Measurements from ENCODE around the gene BAZ1B. TPM values are rescaled to one million over a fixed set of nuclear protein-coding genes. Genes with fewer than 3 reads are reported as not detected.
"Not testable (repeated sequence)": the region's sequence is repeated elsewhere in the genome, so short reads cannot be mapped to it uniquely, and the experiment has no call there.

The BAZ1B gene
- total RNA-seq, 1 donor from 2014 or later = 80.7 TPM

- no peak for TF ChIP-seq CTCF (IDR thresholded peaks at IDR 0.05)
- Mint-ChIP-seq H3K4me1 (ENCODE audit: unreplicated experiment) (no peaks in the 10 kb centered on the region), H3K27me3 (ENCODE audit: unreplicated experiment) (no peaks in the 10 kb centered on the region), H3K9me3 (ENCODE audit: unreplicated experiment) (no peaks in the 10 kb centered on the region), H3K4me3 (ENCODE audit: unreplicated experiment) (no peak overlapping the region), H3K36me3 (ENCODE audit: unreplicated experiment) (peaks cover 41% of the 10 kb centered on the region), H3K27ac (ENCODE audit: unreplicated experiment) (no peak overlapping the region)
- DNase-seq (ENCODE audit: extremely low spot score, unreplicated experiment) = no peak
Observed at GRCh38 chr7:73537051-73537450, 15.0 kb upstream of the BAZ1B start.

- Mint-ChIP-seq H3K27me3 (ENCODE audit: unreplicated experiment) (no peaks in the 10 kb centered on the region), H3K4me3 (ENCODE audit: unreplicated experiment) (no peak overlapping the region), H3K27ac (ENCODE audit: unreplicated experiment) (peak overlapping the region; percentile 52), H3K36me3 (ENCODE audit: unreplicated experiment) (peaks cover 37% of the 10 kb centered on the region), H3K9me3 (ENCODE audit: unreplicated experiment) (no peaks in the 10 kb centered on the region), H3K4me1 (ENCODE audit: unreplicated experiment) (no peaks in the 10 kb centered on the region)
- no peak for DNase-seq (ENCODE audit: extremely low spot score, unreplicated experiment)
- TF ChIP-seq CTCF (IDR thresholded peaks at IDR 0.05) = no peak
Observed at GRCh38 chr7:73536479-73536878, 14.4 kb upstream of the BAZ1B start.

DNA sequence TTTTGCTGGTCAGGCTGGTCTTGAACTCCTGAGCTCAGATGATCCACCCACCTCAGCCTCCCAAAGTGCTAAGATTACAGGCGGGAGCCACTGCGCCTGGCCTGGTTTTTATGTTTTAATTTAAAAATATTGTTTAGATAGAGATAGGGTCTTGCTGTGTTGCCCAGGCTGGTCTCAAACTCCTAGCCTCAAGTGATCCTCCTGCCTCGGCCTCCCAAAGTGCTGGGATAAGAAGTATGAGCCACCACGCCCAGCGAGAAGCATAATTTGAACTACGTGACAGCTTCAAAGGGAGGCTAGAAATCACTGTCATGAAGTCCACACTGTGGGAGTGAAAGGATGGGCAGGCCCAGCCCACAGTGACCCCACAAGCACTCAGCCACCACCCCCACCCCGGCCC is 13.8 kb upstream of the BAZ1B start:
- H3K27ac Mint-ChIP-seq (ENCODE audit: unreplicated experiment); H3K4me3 Mint-ChIP-seq (ENCODE audit: unreplicated experiment); H3K27me3 Mint-ChIP-seq (ENCODE audit: unreplicated experiment); DNase-seq (ENCODE audit: extremely low spot score, unreplicated experiment); H3K9me3 Mint-ChIP-seq (ENCODE audit: unreplicated experiment); H3K4me1 Mint-ChIP-seq (ENCODE audit: unreplicated experiment): not testable (repeated sequence)
- peaks cover 33% of the 10 kb centered on the region for H3K36me3 Mint-ChIP-seq (ENCODE audit: unreplicated experiment)

- Mint-ChIP-seq H3K9me3 (ENCODE audit: unreplicated experiment) (no peaks in the 10 kb centered on the region), H3K36me3 (ENCODE audit: unreplicated experiment) (peaks cover 26% of the 10 kb centered on the region), H3K4me3 (ENCODE audit: unreplicated experiment) (no peak overlapping the region), H3K27me3 (ENCODE audit: unreplicated experiment) (no peaks in the 10 kb centered on the region), H3K27ac (ENCODE audit: unreplicated experiment) (no peak overlapping the region), H3K4me1 (ENCODE audit: unreplicated experiment) (no peaks in the 10 kb centered on the region)
- TF ChIP-seq CTCF (IDR thresholded peaks at IDR 0.05) = no peak
- DNase-seq (ENCODE audit: extremely low spot score, unreplicated experiment) = no peak
Observed at GRCh38 chr7:73533742-73534141, 11.6 kb upstream of the BAZ1B start.

DNA sequence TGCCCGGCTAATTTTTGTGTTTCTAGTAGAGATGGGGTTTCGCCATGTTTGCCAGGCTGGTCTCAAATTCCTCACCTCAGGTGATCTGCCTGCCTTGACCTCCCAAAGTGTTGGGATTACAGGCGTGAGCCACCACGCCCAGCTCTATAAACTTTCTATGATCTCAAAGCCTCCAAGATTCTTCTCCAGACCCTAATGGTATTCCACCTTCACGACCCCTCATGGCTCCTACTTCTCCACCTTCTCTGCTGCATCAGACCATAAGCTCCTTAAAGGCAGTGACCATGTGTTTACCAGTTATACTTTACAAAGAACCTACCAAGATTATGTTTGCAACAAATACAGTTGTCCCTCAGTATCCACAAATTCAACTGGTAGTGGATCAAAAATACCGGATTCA is 10.1 kb upstream of the BAZ1B start:
- DNase-seq (ENCODE audit: extremely low spot score, unreplicated experiment) = no peak
- Mint-ChIP-seq H3K27ac (ENCODE audit: unreplicated experiment) (no peak overlapping the region), H3K27me3 (ENCODE audit: unreplicated experiment) (no peaks in the 10 kb centered on the region), H3K9me3 (ENCODE audit: unreplicated experiment) (no peaks in the 10 kb centered on the region), H3K4me3 (ENCODE audit: unreplicated experiment) (no peak overlapping the region), H3K4me1 (ENCODE audit: unreplicated experiment) (peaks cover 4% of the 10 kb centered on the region), H3K36me3 (ENCODE audit: unreplicated experiment) (peaks cover 16% of the 10 kb centered on the region)
- no peak for TF ChIP-seq CTCF (IDR thresholded peaks at IDR 0.05)

DNA sequence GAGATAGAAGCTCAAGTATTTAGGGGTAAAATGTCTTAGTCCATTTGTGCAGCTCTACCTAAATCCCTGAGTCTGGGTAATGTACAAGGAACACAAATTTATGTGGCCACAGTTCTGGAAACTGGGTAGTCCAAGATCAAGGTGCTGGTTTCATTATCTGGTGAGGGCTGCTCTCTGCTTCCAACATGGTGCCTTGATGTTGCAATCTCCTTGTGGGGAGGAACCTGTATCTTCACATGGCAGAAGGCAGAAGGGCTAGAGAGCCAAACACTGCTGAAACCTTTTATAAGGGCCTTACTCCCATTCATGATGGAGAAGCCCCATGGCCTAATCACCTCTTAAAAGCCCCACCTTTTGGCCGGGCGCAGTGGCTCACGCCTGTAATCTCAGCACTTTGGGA is 8.7 kb upstream of the BAZ1B start:
- TF ChIP-seq CTCF (IDR thresholded peaks at IDR 0.05) = no peak
- H3K4me1 Mint-ChIP-seq (ENCODE audit: unreplicated experiment) = peaks cover 9% of the 10 kb centered on the region
- H3K9me3 Mint-ChIP-seq (ENCODE audit: unreplicated experiment) = no peaks in the 10 kb centered on the region
- no peak overlapping the region for H3K4me3 Mint-ChIP-seq (ENCODE audit: unreplicated experiment)
- H3K27me3 Mint-ChIP-seq (ENCODE audit: unreplicated experiment) = no peaks in the 10 kb centered on the region
- no peak overlapping the region for H3K27ac Mint-ChIP-seq (ENCODE audit: unreplicated experiment)
- peaks cover 6% of the 10 kb centered on the region for H3K36me3 Mint-ChIP-seq (ENCODE audit: unreplicated experiment)
- no peak for DNase-seq (ENCODE audit: extremely low spot score, unreplicated experiment)

Data from osteocyte (in vitro differentiated cells).